Tibial nerve (tissue), 4 donors: ENCODE data around the gene CCZ1.
"Not testable (repeated sequence)": the region's sequence is repeated elsewhere in the genome, so short reads cannot be mapped to it uniquely, and the experiment has no call there.

ENCODE experiments used
- CTCF ChIP-seq, 5 experiments: fragments of 200-600 bp in 3 of 5; fragments of 450-650 bp in 2 of 5; sonication (generic) in 3 of 5; IDR thresholded peaks; one replicate each; pipeline ENCODE4 v1.5.1; 2016 to 2019; ENCODE audit warnings: antibody characterized with exemption in 5 of 5, mild to moderate bottlenecking in 3 of 5, moderate library complexity in 2 of 5
- EP300 ChIP-seq, 2 donors: sonication (generic); formaldehyde crosslinking; IDR thresholded peaks; one replicate each; pipeline ENCODE4 v1.6.1; 2017; ENCODE audit warnings: antibody characterized with exemption in 2 of 2, mild to moderate bottlenecking in 1 of 2
- POLR2A ChIP-seq, 2 donors: fragments of 450-650 bp; IDR thresholded peaks; one replicate each; pipeline ENCODE4 v1.6.1; 2017; ENCODE audit warnings: antibody characterized with exemption in 2 of 2, mild to moderate bottlenecking in 2 of 2, moderate library complexity in 2 of 2

- not testable (repeated sequence) for TF ChIP-seq CTCF, POLR2A, EP300 (IDR thresholded peaks at IDR 0.05)
Observed at GRCh38 chr7:5926263-5926870, 27.8 kb downstream of the CCZ1 start.
